CD1c-positive myeloid dendritic cell (primary cell): ENCODE measurements around the gene PKLR.
"Not testable (repeated sequence)": the region's sequence is repeated elsewhere in the genome, so short reads cannot be mapped to it uniquely, and the experiment has no call there.

Source experiments
- DNase-seq: peaks from one replicate; pipeline ENCODE4 v3.0.0-alpha.2; 2016; ENCODE audit errors: extremely low spot score

The PKLR gene

DNA sequence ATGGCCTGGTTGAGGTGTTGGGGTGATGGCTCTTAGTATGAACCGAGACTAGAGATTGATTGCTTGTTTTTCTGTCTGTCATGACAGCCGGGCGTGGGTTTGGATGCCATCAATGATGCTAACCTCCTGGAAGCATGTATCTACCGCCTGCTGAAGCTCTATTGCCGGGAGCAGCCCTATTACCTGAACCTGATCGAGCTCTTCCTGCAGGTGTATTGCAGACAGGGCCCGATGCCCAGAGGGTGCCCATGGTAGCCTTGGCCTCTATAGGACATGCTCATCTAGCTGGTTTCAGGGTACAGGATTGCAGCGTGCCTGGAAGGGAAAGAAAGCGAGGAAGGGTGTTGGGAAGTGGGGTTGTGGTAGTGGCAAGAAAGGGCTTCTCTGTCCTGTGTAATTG, 16.8 kb upstream of the PKLR start:
- no peak for DNase-seq

DNA sequence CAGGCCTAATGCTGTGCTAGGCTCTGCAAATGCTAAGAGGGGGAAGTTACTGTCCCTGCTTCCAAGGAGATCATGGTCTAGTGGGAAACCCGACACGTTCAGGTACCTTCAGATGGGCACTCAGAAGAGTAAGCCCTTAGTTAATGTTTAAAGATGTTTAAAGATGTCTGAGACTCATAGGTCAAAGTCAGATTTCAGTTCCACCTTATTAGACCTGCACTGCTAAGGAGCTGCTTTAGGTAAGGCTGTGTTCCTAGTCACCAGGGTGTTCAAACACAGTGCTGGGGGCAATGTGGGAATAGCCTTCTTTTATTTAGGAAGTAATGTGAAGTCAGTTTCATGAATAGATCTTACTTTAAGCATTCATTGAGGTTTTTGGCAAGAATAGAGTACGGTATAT, 15.7 kb upstream of the PKLR start:
- DNase-seq: no peak

DNA sequence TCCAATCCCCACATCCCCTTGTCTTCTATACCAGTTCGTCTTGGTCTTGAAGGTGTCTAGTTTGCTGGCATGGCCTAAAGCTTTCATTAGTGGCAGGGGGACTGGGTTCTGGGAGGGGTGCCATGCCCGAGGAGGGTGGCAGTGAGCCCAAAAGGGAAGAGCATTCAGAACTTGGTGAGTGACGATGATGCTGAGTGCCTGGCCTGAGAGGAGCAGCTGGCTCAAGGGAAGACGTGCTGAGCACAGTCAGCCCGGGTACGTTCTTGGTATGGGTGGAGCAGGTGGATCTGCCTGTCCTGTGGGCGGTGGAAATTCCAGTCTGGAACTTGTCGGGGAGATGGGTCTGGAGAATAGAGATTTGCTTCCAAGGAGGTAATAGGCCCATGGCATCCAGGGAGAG, 12.0 kb upstream of the PKLR start:
- no peak for DNase-seq

DNA sequence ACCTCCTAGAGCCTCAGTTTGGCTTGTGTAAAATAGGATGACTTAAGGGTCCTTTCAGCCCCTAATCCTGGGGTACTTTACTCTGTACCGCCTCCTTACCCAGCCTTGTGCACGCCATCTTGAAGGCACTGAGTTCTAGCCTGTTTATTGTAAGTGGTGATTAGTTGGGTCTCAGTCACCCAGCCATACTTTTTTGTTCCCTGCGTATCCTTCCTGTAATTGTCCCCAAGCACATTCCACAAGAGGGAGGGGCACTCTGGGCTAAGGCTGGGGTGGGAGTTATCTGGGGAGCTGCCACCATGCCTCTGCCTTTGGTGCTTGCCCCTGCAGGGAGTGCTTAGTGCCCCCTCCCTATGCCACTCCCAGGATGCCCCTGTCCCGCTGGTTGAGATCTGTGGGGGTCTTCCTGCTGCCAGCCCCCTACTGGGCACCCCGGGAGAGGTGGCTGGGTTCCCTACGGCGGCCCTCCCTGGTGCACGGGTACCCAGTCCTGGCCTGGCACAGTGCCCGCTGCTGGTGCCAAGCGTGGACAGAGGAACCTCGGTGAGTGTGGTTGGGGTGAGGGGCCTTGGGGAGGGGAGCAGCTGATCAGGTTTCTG, 8.3 kb upstream of the PKLR start:
- DNase-seq: peak; percentile 5

DNA sequence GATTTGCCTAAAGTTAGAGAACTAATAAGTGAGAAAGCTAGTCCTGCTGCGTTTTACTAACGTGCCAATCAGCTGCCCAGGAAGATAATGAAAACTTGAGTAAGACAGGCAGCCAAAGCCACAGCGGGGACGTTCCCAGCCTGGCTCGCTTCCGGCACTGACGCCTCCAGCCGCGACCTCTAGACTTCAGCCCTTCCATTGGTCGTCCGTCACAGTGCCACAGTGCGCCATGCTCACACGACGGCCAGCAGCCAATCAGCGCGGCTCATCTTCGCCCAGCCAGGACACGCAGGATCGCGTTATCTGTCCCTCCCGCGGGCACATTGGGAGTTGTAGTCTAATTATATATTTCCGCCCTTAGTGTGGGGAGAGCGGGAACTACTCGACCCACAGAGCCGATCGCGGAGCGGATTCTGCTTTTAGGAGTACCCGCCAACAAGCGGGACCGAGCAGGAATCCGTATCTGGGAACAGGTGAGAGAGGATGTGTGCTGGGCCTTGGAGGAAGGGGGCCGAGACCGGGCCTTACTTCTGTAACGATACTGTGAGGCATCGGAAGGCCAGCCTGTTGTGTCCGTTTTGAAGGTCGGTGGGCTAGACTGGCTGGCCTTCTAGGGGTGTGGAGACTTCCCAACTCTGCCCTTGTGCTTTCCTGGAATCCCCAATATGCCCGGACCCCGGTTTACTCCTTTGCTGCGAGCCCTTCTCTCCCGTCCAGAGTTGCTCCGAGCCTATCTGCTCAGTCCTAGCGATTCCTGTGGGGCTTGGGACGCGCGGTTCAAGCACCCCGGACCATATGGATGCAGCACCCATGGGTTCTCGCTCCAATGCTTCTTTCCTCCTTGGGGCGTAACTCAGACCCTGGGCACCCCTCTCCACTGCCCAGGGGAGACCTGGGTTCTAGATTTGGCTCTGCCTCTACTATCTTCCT, 7.5 kb upstream of the PKLR start, which contains the start of gene FDPS:
Gene FDPS, plus strand, starts transcription at position 374 of the 930 bp plus-strand sequence. CDS start 924 bp downstream, outside the sequence.
- peak; percentile 99 for DNase-seq

DNA sequence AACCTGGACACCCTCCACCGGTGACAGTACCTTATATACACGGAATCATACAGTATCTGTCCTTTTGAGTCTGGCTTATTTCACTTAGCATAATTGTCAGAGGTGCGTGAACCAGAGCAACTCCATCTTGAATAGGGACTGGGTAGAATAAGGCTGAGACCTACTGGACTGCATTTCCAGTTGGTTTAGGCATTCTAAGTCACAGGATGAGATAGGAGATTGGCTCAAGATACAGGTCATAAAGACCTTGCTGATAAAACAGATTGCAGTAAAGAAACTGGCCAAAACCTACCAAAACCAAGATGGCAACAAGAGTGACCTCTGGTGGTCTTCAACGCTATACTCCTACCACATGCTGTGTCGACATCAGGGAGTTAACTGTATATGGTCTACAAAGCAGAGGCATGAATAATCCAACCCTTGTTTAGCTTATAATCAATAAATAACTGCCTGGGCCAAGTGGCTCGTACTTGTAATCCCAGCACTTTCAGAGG, 6.1 kb upstream of the PKLR start:
- DNase-seq: peak; percentile 6

DNA sequence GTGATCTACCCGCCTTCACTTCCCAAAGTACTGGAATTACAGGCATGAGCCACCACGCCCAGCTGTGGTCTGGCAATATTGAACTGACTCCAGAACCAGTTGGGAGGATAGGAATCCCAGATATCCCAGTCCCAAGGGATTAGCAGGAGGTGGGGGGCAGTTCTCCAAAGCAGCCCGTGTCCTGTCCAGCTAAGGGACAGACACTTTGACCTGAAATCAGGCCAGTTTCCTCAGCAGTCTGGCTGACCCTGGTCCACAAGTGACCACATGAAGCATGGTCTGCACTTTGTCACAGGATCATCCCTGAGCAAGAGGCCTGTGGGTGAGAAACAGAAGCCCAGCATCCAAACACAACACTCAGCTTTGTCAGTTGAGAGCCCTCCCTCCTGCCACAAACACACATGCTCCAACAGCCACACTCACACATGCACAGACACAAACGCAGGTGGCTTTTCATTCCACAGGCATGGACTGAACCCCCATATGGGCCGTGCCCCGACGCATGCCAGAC, 4.7 kb upstream of the PKLR start:
- no peak for DNase-seq

DNA sequence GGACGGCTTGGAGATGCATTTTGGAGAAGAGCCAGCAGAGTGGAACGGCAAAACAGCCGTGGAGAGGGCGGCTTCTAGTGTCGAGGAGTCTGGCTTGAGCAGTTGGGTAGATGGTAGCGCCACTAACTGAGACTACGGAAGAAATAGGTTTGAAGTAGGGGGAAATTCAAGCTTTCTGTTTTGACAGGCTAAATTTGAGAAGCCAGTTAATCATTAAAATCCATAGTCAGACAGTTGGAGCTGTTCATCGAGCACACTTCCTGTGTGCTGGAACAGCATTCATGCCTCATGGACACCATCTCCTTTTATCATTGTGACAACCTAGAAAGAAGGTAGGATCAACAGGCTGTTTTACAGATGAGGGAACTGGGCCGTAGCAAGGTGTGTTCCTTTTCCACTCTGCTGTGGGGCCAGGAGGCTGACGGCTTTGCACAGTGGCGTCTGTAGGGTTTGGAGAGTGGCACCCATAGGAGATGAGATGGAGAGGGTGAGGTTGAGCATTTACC, 3.4 kb upstream of the PKLR start:
- no peak for DNase-seq

DNA sequence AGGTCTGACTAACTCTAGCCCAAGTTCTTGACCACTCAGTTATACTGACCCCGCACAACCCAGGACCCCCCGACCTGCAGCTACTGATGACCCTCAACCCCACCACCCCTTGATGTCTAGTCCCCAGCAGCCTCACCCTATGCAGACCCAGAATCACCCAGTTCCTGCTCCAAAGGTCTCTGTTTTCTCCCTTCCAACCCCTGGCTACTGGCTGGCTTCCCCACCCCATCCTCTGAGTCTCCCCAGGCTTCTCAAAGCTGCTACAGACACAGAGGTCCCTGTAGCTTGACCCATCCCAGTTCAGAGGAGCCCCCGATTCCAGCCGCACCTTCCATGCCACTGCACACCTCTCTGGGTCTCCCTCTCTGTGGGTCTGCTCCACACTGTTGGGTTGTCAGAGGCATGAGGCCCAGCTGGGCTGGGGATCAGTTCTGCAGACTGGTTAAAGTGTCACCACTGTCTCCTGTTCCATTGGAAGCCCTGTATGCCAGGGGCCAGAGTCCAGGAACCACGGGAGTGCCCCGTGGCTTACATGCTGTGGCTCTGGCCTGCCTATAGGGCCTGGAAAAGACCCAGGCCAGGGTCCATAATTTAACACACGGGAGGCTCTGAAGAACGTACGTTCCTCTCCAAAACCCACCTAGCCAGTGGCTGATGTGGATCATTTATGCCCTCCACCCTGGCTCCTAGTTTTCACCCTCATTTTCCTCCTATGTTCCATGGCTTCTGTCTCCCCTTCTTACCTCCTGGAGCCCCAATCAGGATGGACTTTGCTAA, 497 bp downstream of the PKLR start:
- DNase-seq: no peak

DNA sequence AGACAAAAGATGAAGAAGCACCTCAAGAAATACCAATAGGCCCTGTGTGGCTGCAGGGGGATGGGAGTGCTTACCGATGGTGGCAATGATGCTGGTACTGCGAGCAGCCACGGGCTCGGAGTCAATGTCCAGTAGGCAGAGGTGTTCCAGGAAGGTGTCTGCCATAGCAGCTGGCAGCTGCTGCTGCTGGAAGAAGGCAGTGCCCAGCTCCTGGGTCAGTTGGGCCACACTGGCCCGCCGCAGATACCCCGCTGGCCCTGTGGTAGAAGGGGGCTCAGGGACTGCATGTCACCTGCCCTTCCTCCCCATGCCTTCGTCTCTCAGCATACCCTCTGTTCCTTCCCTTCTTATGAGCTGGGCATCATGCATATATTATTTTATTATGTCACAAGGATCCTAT, 1.2 kb downstream of the PKLR start:
- no peak for DNase-seq

DNA sequence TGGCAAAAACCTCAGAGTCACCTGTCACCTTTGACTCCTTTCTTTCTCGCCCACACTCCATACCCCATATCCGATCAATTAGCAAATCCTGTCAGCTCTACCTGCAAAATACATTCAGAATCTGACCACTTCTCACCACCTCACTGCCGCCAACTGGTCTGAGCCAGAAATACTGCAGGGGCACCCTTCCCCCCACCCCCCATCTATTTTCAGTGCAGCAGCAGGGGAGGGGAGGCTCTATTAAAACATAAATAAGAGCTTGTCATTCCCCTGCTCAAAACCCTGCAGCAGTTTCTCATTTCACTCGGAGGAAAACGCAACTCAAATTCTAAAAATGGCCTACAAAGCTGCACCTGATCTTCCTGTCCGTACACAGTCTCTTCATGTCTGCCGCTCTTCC, 3.9 kb downstream of the PKLR start:
- no peak for DNase-seq

DNA sequence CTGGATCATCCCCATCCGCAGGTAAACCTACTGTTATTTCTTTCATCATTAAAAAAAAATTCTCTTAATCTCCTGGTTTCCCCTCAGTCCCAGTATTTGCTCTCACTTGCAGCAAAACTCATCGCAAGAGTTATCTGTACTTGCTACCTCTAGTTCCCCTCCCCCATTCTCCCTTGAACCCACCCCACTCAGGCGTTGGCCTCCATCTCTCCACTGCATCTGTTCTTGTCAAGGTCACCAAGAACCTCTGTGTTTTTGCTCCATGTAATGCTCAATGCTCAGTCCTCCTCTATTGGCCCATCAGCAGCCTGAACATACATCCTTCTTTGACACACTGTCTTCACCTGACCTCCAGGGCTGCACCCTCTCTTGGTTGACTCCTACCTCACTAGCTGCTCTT, 4.6 kb downstream of the PKLR start:
- DNase-seq: no peak

DNA sequence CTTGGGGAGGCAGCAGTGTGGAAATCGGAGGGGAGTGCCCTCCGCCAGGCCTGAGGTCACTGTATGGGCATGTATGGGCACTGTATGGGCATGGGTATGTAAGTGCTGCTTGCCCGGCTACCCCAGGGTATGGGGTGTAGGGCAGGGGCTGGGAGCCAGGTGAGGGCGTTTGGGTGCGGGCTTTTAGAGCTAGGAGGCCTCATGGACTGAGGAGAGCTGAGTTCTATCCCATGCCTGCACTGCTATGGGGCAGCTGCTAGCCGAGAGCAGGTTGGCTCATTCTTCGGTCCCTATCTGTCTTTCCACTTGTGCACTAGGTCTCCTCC, 5.3 kb downstream of the PKLR start:
- DNase-seq: no peak

DNA sequence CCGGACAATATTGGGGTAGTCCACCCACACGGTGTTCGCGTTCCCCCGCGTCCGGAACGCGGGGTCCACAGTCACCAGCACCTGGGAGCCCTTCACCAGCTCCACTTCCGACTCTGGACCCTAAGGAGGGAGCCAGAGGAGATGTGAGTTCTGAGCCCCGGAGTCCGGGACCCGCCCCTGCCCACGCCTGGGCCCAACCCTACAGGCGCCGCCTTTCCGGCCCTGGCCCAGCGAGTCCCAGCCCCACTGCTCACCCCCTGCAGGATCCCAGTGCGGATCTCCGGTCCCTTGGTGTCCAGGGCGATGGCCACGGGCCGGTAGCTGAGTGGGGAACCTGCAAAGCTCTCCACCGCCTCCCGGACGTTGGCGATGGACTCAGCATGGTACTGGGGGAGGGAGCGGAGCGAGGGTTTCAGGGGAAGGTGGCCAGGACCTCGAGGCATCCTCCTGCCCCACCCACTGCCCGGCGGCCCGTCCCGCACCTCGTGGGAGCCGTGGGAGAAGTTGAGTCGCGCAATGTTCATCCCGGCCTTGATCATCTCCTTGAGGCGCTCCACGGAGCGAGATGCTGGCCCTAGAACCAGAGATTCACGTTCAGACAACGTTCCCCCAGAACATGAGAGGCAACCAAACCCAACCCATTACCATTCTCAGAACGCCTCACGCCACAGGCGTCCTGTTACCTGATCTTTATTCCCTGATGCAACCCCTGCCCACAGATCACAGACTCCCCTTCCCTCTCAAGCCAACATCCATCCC, 5.9 kb downstream of the PKLR start:
- DNase-seq: no peak

DNA sequence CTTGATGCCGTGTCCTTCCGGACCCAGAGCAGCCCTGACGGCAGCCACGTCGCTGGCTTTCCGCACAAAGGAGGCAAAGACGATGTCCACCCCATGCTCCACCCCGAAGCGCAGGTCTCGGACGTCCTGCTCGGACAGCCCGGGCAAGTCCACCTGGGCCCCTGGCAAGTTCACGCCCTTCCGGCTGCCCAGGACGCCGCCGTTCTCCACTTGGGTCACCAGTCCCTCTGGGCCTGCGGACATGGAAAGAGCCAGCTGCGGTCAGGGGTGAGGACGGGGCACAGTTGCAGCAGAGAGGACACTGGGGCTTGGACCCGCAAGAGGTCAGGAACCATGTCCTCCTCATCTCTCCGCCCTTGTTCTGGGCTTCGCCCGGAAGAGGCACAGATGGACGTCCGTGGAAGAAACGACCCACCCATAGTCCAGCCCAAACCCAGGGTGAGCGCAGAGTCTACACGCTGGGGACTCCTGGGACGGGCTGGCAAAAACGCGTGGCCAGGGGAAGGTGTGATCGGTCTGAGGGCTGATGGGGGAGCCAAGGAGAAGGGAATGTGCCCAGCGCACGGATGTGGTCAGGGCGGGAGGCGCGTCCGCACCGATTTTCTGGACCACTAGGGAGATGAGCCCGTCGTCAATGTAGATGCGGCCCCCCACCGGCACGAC, 6.6 kb downstream of the PKLR start:
- DNase-seq: no peak

DNA sequence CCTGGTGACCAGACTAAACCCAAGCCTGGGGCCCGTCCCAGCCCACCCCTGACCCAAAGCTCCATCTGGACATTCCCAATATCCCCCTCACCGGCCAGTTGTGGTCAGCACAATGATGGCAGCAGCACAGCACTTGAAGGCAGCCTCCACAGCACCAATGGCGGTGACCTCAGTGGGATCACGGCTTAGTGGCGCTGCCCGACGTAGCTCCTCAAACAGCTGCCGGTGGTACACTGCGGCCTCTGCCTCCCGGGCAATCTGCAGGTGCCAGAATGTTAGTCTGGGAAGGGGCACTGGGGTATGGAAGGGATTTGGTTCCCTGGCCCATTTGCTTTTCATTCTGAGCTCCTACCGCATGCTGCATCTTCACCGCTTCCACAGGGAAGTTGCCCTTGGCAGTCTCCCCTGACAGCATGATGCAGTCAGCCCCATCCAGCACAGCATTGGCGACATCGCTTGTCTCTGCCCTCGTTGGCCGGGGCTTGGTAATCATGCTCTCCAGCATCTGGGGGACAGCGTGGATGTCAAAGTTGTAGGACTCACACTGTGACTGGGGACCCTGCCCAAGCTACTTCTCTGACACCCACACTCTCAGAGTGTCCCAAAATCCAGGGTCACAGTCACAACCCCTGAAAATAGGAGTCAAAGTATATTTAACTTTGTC, 8.0 kb downstream of the PKLR start:
- DNase-seq: no peak

DNA sequence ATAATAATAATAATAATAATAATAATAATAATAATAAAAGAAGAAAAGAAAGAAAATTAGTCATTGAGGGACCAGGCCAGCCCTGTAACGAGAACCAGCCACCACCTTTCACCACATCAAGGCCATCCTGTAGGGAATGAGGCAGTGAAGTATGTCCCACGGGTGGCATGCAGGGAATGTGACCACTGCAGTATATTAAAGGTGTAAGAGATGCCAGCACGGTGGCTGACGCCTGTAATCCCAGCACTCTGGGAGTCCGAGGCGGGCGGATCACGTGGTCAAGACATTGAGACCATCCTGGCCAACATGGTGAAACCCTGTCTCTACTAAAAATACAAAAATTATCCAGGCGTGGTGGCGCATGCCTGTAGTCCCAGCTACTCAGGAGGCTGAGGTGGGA, 10.2 kb downstream of the PKLR start:
- DNase-seq: not testable (repeated sequence)

DNA sequence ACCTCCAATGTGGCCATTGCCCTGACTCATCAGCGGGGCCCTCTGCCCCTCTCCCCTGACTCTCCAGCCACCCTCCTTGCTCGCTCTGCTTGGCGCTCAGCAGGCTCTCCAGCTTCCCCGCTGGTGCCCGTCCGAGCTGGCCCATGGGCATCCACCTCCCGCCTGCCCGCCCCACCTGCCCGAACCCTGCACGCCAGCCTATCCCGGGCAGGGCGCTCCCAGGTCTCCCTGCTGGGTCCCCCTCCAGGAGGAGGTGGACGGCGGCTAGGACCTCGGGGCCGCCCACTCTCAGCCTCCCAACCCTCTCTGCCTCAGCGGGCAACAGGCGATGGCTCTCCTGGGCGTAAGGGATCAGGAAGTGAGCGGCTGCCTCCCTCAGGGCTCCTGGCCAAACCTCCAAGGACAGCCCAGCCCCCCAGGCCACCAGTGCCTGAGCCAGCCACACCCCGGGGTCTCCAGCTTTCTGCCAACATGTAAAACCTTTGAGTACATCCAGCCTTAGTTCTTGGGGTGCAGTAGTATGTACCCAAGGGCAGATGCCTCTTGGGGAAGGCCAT, 13.2 kb downstream of the PKLR start:
- no peak for DNase-seq

DNA sequence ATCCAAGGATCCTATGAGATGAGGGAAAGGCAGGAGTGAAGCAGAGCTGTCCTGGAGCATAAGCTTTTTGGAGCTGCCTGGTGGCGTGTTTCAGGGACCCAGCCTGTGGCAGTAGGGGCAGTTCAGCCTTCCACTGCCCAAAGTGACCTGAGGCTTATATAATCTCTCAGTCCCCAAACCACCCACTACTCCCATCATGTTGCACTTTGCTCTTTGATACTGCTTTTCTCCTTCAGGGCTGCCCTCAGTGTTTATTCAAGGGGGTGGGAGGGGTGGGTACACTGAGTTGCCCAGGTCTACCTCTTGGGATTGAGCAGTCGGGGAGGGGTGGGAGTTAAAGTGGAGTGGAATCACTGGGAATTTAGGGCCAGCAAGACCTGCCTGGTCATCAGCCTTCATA, 14.7 kb downstream of the PKLR start:
- DNase-seq: no peak

DNA sequence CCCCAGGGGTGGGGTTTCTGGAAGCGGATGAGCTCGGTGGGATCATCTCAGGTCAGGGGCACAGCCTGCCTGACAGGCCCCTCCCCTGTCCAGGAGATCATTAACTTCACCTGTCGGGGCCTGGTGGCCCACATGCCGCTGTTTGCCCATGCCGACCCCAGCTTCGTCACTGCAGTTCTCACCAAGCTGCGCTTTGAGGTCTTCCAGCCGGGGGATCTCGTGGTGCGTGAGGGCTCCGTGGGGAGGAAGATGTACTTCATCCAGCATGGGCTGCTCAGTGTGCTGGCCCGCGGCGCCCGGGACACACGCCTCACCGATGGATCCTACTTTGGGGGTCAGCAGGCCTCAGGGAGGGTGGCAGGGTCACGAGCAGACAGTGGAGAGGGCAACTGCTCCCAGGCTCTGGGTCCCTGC, 15.6 kb downstream of the PKLR start:
- no peak for DNase-seq
